Breast epithelium (tissue), 4 donors: ENCODE measurements around the gene ADARB1. TPM values are rescaled to one million over a fixed set of nuclear protein-coding genes. Genes with fewer than 3 reads are reported as not detected.
"Not testable (repeated sequence)": the region's sequence is repeated elsewhere in the genome, so short reads cannot be mapped to it uniquely, and the experiment has no call there.

ENCODE experiments used
- DNase-seq, 2 donors: peaks; one replicate each; pipeline ENCODE4 v3.0.0-alpha.2; 2019; ENCODE audit warnings: low spot score in 2 of 2
- H3K27ac ChIP-seq, 2 donors: fragments of 200-600 bp; sonication (generic) in 1 of 2; one replicate each; pipeline ENCODE4 v1.5.1; 2016 to 2019; ENCODE audit warnings: mild to moderate bottlenecking in 1 of 2
- H3K27me3 ChIP-seq, 2 donors: fragments of 200-600 bp; sonication (generic) in 1 of 2; one replicate each; pipeline versions ENCODE4 v1.5.1 to v1.6.0; 2017 to 2019; ENCODE audit warnings: control low read depth in 1 of 2, mild to moderate bottlenecking in 1 of 2
- H3K36me3 ChIP-seq: fragments of 200-600 bp; one replicate; pipeline ENCODE4 v1.5.1; 2019
- H3K4me1 ChIP-seq, 2 donors: fragments of 200-600 bp; sonication (generic); one replicate each; pipeline ENCODE4 v1.5.1; 2016 to 2019; ENCODE audit warnings: control low read depth in 1 of 2
- H3K4me3 ChIP-seq, 3 donors: fragments of 200-600 bp; sonication (generic); 1 replicate in 2 of 3; 2 replicates in 1 of 3; pipeline ENCODE4 v1.5.1; 2016 to 2019; ENCODE audit warnings: mild to moderate bottlenecking in 3 of 3, moderate library complexity in 2 of 3
- H3K9me3 ChIP-seq, 2 donors: fragments of 200-600 bp; sonication (generic) in 1 of 2; one replicate each; pipeline ENCODE4 v1.5.1; 2016 to 2019; ENCODE audit warnings: control low read depth in 1 of 2
- CTCF ChIP-seq, 3 donors: fragments of 450-650 bp; IDR thresholded peaks; one replicate each; pipeline ENCODE4 v1.5.1; 2016 to 2017; ENCODE audit warnings: antibody characterized with exemption in 3 of 3, mild to moderate bottlenecking in 3 of 3, moderate library complexity in 3 of 3
- POLR2A ChIP-seq: fragments of 450-650 bp; IDR thresholded peaks from one replicate; pipeline ENCODE4 v1.6.1; 2016; ENCODE audit warnings: antibody characterized with exemption, mild to moderate bottlenecking, moderate library complexity
- POLR2AphosphoS5 ChIP-seq, 3 donors: sonication (generic); formaldehyde crosslinking; IDR thresholded peaks; one replicate each; pipeline ENCODE4 v1.6.1; 2017; ENCODE audit warnings: antibody characterized with exemption in 3 of 3
- intact Hi-C: fragments of 100-400 bp; cut with DNase I; formaldehyde crosslinking; loops from one replicate; pipeline ENCODE4 v1.15.1; 2023; ENCODE audit warnings: low total_unique reads
- total RNA-seq, 3 donors: library from RNA; depleted of rRNA; stranded (reverse); fragments of >200 nt; gene quantifications; one replicate each; pipeline ENCODE4 v1.1.0, GENCODE V29; 2016

ADARB1 gene
- 10 to 100 TPM; 19.9 to 21.3 (median 20.0) TPM for total RNA-seq

GRCh38 chr21:45074048-45074817 lies at the start of gene ADARB1:
Gene ADARB1 (plus strand): TSS chr21:45074580. CDS start chr21:45171657, 97,077 bp downstream.
- Histone ChIP-seq H3K9me3 (no peaks in the 10 kb centered on the region), H3K27me3 (no peaks in the 10 kb centered on the region), H3K4me3 (peak within 1 kb of the TSS; percentile 80 to 98 (median 87)), H3K4me1 (no peaks in the 10 kb centered on the region), H3K27ac (peak within 1 kb of the TSS; percentile 87 to 98), H3K36me3 (no peaks in the 10 kb centered on the region)
- intact Hi-C loops: loop anchor here (10.0 kb wide), 1 partner anchor 119 kb away; no protein-coding TSS in a partner anchor
- peak; percentile 31 to 52 for DNase-seq
- TF ChIP-seq POLR2AphosphoS5 (IDR thresholded peaks at IDR 0.05) (peak; percentile 27 to 44 (median 27)), CTCF (IDR thresholded peaks at IDR 0.05) (no peak)

- TF ChIP-seq CTCF (IDR thresholded peaks at IDR 0.05) (no peak), POLR2AphosphoS5 (IDR thresholded peaks at IDR 0.05) (no peak), POLR2A (no peak)
- H3K4me3 ChIP-seq: no peak overlapping the region
- H3K4me1 ChIP-seq: no peaks in the 10 kb centered on the region
- no peaks in the 10 kb centered on the region for H3K27me3 ChIP-seq
- H3K9me3 ChIP-seq: no peaks in the 10 kb centered on the region
- intact Hi-C loops: no loop called here
- H3K36me3 ChIP-seq: no peaks in the 10 kb centered on the region
- no peak overlapping the region for H3K27ac ChIP-seq
- peak in 1 of 2 donors; percentile 22 for DNase-seq
Measured at GRCh38 chr21:45026066-45026745, 48.2 kb upstream of the ADARB1 start.

GRCh38 chr21:45026826-45027225 lies 47.6 kb upstream of the ADARB1 start:
- Histone ChIP-seq H3K4me3 (no peak overlapping the region), H3K9me3 (no peaks in the 10 kb centered on the region), H3K36me3 (no peaks in the 10 kb centered on the region), H3K27ac (no peak overlapping the region), H3K4me1 (no peaks in the 10 kb centered on the region), H3K27me3 (no peaks in the 10 kb centered on the region)
- peak in 1 of 2 donors; percentile 38 for DNase-seq
- TF ChIP-seq POLR2AphosphoS5 (IDR thresholded peaks at IDR 0.05) (no peak), POLR2A (no peak), CTCF (IDR thresholded peaks at IDR 0.05) (no peak)
- intact Hi-C loops: no loop called here

- H3K27ac ChIP-seq: no peak overlapping the region
- no peak for TF ChIP-seq POLR2A
- TF ChIP-seq CTCF (IDR thresholded peaks at IDR 0.05): no peak
- no peak for TF ChIP-seq POLR2AphosphoS5 (IDR thresholded peaks at IDR 0.05)
- H3K4me3 ChIP-seq: no peak overlapping the region
- DNase-seq: peak in 1 of 2 donors; percentile 25
- no peaks in the 10 kb centered on the region for H3K4me1 ChIP-seq
- no peaks in the 10 kb centered on the region for H3K36me3 ChIP-seq
- H3K27me3 ChIP-seq: no peaks in the 10 kb centered on the region
- H3K9me3 ChIP-seq: no peaks in the 10 kb centered on the region
- intact Hi-C loops: no loop called here
Measured at GRCh38 chr21:45027241-45028196, 46.9 kb upstream of the ADARB1 start.

- H3K4me1 ChIP-seq, H3K27me3 ChIP-seq, H3K27ac ChIP-seq, DNase-seq, intact Hi-C loops, H3K36me3 ChIP-seq, H3K4me3 ChIP-seq, H3K9me3 ChIP-seq: not testable (repeated sequence)
Measured at GRCh38 chr21:45028645-45029044, 45.7 kb upstream of the ADARB1 start.
